HepG2 (cell line): ENCODE data around the gene ARHGDIA. TPM values are rescaled to one million over a fixed set of nuclear protein-coding genes. Genes with fewer than 3 reads are reported as not detected.

Experiments
- ATM ChIP-seq: fragments of 450-650 bp; IDR thresholded peaks from 2 replicates; pipeline ENCODE4 v1.7.1; 2017; ENCODE audit warnings: mild to moderate bottlenecking, borderline replicate concordance
- DMAP1 ChIP-seq: IDR thresholded peaks from 2 replicates; pipeline ENCODE4 v1.6.1; 2016
- ELF3 ChIP-seq: IDR thresholded peaks from 2 replicates; pipeline ENCODE4 v1.6.1; 2016; ENCODE audit warnings: missing genetic modification reagents, missing compliant biosample characterization
- FOXJ3 ChIP-seq: sonication (generic); formaldehyde crosslinking; IDR thresholded peaks from 2 replicates; pipeline ENCODE4 v1.4.0; 2020; ENCODE audit warnings: missing genetic modification reagents, mild to moderate bottlenecking, borderline replicate concordance
- HNF4G ChIP-seq, 2 experiments: sonication (generic) in 1 of 2; formaldehyde crosslinking in 1 of 2; IDR thresholded peaks; 2 replicates each; pipeline versions ENCODE4 v1.4.0 to v1.6.1; 2011 to 2020; ENCODE audit warnings: borderline replicate concordance in 2 of 2, low read depth in 2 of 2, mild to moderate bottlenecking in 2 of 2, low read length in 1 of 2, missing genetic modification reagents in 1 of 2, moderate library complexity in 1 of 2
- MAFF ChIP-seq: IDR thresholded peaks from 2 replicates; pipeline ENCODE4 v1.6.1; 2011; ENCODE audit warnings: low read depth, low read length, improper control_type of control experiment
- MAZ ChIP-seq, 2 experiments: sonication (generic) in 1 of 2; formaldehyde crosslinking in 1 of 2; IDR thresholded peaks; 2 replicates each; pipeline versions ENCODE4 v1.5.0 to v1.6.1; 2012 to 2020; ENCODE audit warnings: low read depth in 2 of 2, mild to moderate bottlenecking in 2 of 2, borderline replicate concordance in 1 of 2, improper control_type of control experiment in 1 of 2, low read length in 1 of 2, missing genetic modification reagents in 1 of 2, moderate library complexity in 1 of 2
- NR2F2 ChIP-seq: IDR thresholded peaks from 2 replicates; pipeline ENCODE4 v1.6.1; 2012; ENCODE audit warnings: low read depth, inconsistent platforms, borderline replicate concordance
- PLSCR1 ChIP-seq: sonication (generic); formaldehyde crosslinking; IDR thresholded peaks from 2 replicates; pipeline ENCODE4 v1.5.0; 2020; ENCODE audit warnings: missing genetic modification reagents, mild to moderate bottlenecking, borderline replicate concordance
- SSRP1 ChIP-seq: IDR thresholded peaks from 2 replicates; pipeline ENCODE4 v1.6.1; 2016; ENCODE audit warnings: control low read depth
- TBX2 ChIP-seq: sonication (generic); formaldehyde crosslinking; IDR thresholded peaks from 2 replicates; pipeline ENCODE4 v1.5.0; 2020; ENCODE audit warnings: missing genetic modification reagents, mild to moderate bottlenecking, borderline replicate concordance
- TOE1 ChIP-seq: sonication (generic); formaldehyde crosslinking; IDR thresholded peaks from 2 replicates; pipeline ENCODE4 v1.4.0; 2020; ENCODE audit warnings: mild to moderate bottlenecking, missing genetic modification reagents
- ZNF275 ChIP-seq: sonication (generic); formaldehyde crosslinking; IDR thresholded peaks from 2 replicates; pipeline ENCODE4 v1.8.0; 2022; ENCODE audit warnings: missing genetic modification reagents, mild to moderate bottlenecking, inconsistent platforms, borderline replicate concordance
- ZNF460 ChIP-seq: sonication (generic); formaldehyde crosslinking; IDR thresholded peaks from 2 replicates; pipeline ENCODE4 v1.5.1; 2020; ENCODE audit warnings: missing genetic modification reagents, mild to moderate bottlenecking, borderline replicate concordance
- ZNF703 ChIP-seq: sonication (generic); formaldehyde crosslinking; IDR thresholded peaks from 2 replicates; pipeline ENCODE4 v1.5.1; 2020; ENCODE audit warnings: missing genetic modification reagents, mild to moderate bottlenecking, moderate library complexity, borderline replicate concordance
- ZNF773 ChIP-seq: sonication (generic); formaldehyde crosslinking; IDR thresholded peaks from 2 replicates; pipeline ENCODE4 v1.4.0; 2020; ENCODE audit warnings: missing genetic modification reagents, borderline replicate concordance
- polyA plus RNA-seq, 8 experiments: library from polyadenylated mRNA; depleted of rRNA in 3 of 8; stranded (reverse) in 7 of 8; unstranded in 1 of 8; fragments of >200 nt; fragmentation: Illumina TruSeq in 4 of 8; extraction: Trizol in 4 of 8; gene quantifications; 2 replicates each; pipeline versions ENCODE4 v1.2.1 to v1.2.3, GENCODE V29; 2011 to 2016; ENCODE audit warnings: low read depth in 4 of 8, missing spikeins in 1 of 8, mixed read lengths in 1 of 8; ENCODE audit not compliant: insufficient read depth in 1 of 8
- total RNA-seq, 5 experiments: library from RNA; depleted of rRNA; stranded (reverse); fragments of >200 nt; fragmentation: Illumina TruSeq; extraction: Trizol; gene quantifications; 2 replicates each; pipeline ENCODE4 v1.2.3, GENCODE V29; 2016; ENCODE audit warnings: low read depth in 1 of 5
- TF ChIP-seq, protein P1 (sequence below): sonication (generic); formaldehyde crosslinking; IDR thresholded peaks from 2 replicates; pipeline ENCODE4 v1.8.0; 2022; ENCODE audit warnings: mild to moderate bottlenecking, missing genetic modification reagents
- TF ChIP-seq, protein P2 (sequence below): fragments of 450-650 bp; IDR thresholded peaks from 2 replicates; pipeline ENCODE4 v1.6.1; 2017; ENCODE audit warnings: mild to moderate bottlenecking
- TF ChIP-seq, protein P3 (sequence below): IDR thresholded peaks from 2 replicates; pipeline ENCODE4 v1.6.1; 2016; ENCODE audit warnings: missing compliant biosample characterization, missing genetic modification reagents, borderline replicate concordance

ARHGDIA gene
- total and polyA plus RNA-seq, 2 of the 13 experiments (the other 11 are each of a cell fraction or from before 2014, with no cell fraction given): 40.0 to 64.0 TPM

DNA sequence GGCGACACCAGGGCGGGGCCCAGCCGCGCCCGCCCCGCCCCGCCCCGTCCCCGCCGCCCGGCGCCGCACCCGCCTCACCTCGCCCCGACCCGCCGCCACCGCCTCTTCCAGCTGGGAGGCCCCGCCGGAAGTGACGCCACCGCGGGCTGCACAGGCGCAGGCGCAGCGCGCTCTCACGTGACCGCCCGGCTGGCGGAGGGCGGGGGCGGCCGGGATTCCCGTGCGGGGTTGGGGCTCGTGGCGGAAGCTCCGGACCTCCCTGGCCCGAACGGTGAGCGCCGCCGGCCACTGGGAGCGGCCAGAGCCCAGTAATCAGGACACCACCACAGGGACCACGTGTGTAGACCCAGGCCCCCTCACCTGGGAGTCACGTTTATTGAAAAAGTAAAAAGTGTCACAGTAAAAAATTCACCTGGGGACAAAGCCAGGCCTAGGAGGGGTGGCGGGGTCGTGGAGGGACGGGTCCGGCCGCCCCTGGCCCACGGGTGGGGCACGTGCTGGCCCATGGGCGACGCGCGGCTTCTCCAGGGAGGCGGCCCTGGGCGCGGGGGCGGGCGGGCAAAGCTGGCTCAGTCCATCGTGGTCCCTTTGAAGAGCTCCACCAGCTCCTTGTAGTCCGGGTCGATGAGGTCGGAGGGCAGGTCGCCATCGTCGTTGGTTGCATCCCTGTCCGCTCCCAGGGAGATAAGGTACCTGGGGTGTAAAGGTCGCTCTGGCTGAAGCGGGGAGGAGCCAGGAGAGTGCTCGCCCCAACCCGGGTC lies 37.8 kb downstream of the ARHGDIA start, which contains the start of gene MCRIP1 (continued):
- TF ChIP-seq PLSCR1 (CRISPR knock-in tag) (no peak), ZNF703 (peak; percentile 92), ZNF275 (CRISPR knock-in tag) (peak; percentile 96), ZNF460 (no peak; the same call in 1 of the 2 replicates), HNF4G (IDR thresholded peaks at IDR 0.05; ENCODE audit: borderline replicate concordance, low read depth, low read length) (peak; percentile 98), HNF4G (CRISPR knock-in tag; IDR thresholded peaks at IDR 0.05; ENCODE audit: borderline replicate concordance, low read depth) (peak; percentile 93), TBX2 (CRISPR knock-in tag) (peak; percentile 85), ZNF773 (peak; percentile 93; the same call in 1 of the 2 replicates), NR2F2 (peak; percentile 92), SSRP1 (no peak), MAFF (no peak), ATM (no peak), FOXJ3 (CRISPR knock-in tag) (no peak; the same call in 1 of the 2 replicates), MAZ (IDR thresholded peaks at IDR 0.05; ENCODE audit: borderline replicate concordance, low read depth, low read length) (peak; percentile 78), MAZ (CRISPR knock-in tag; IDR thresholded peaks at IDR 0.05; ENCODE audit: low read depth) (peak; percentile 85), DMAP1 (CRISPR knock-in tag) (peak; percentile 90), TOE1 (CRISPR knock-in tag) (peak; percentile 60; the same call in 1 of the 2 replicates), ELF3 (CRISPR knock-in tag) (peak; percentile 43; the same call in 1 of the 2 replicates)
- TF ChIP-seq, protein P1, sequence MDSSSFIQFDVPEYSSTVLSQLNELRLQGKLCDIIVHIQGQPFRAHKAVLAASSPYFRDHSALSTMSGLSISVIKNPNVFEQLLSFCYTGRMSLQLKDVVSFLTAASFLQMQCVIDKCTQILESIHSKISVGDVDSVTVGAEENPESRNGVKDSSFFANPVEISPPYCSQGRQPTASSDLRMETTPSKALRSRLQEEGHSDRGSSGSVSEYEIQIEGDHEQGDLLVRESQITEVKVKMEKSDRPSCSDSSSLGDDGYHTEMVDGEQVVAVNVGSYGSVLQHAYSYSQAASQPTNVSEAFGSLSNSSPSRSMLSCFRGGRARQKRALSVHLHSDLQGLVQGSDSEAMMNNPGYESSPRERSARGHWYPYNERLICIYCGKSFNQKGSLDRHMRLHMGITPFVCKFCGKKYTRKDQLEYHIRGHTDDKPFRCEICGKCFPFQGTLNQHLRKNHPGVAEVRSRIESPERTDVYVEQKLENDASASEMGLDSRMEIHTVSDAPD (CRISPR knock-in tag): peak; percentile 81; the same call in 1 of the 2 replicates
- TF ChIP-seq, protein P2, sequence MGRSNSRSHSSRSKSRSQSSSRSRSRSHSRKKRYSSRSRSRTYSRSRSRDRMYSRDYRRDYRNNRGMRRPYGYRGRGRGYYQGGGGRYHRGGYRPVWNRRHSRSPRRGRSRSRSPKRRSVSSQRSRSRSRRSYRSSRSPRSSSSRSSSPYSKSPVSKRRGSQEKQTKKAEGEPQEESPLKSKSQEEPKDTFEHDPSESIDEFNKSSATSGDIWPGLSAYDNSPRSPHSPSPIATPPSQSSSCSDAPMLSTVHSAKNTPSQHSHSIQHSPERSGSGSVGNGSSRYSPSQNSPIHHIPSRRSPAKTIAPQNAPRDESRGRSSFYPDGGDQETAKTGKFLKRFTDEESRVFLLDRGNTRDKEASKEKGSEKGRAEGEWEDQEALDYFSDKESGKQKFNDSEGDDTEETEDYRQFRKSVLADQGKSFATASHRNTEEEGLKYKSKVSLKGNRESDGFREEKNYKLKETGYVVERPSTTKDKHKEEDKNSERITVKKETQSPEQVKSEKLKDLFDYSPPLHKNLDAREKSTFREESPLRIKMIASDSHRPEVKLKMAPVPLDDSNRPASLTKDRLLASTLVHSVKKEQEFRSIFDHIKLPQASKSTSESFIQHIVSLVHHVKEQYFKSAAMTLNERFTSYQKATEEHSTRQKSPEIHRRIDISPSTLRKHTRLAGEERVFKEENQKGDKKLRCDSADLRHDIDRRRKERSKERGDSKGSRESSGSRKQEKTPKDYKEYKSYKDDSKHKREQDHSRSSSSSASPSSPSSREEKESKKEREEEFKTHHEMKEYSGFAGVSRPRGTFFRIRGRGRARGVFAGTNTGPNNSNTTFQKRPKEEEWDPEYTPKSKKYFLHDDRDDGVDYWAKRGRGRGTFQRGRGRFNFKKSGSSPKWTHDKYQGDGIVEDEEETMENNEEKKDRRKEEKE: no peak
- TF ChIP-seq, protein P3, sequence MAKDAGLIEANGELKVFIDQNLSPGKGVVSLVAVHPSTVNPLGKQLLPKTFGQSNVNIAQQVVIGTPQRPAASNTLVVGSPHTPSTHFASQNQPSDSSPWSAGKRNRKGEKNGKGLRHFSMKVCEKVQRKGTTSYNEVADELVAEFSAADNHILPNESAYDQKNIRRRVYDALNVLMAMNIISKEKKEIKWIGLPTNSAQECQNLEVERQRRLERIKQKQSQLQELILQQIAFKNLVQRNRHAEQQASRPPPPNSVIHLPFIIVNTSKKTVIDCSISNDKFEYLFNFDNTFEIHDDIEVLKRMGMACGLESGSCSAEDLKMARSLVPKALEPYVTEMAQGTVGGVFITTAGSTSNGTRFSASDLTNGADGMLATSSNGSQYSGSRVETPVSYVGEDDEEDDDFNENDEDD (CRISPR knock-in tag): peak; percentile 81
